Endothelial cell of umbilical vein (primary cell): ENCODE results near the gene KIF5C.

Experiments used
- FOS ChIP-seq: IDR thresholded peaks from 2 replicates; pipeline ENCODE4 v1.6.1; 2011; ENCODE audit warnings: mild to moderate bottlenecking, low read length, moderate library complexity, borderline replicate concordance; ENCODE audit not compliant: insufficient read depth
- GATA2 ChIP-seq: IDR thresholded peaks from 2 replicates; pipeline ENCODE4 v1.7.0; 2011; ENCODE audit warnings: low read depth, mild to moderate bottlenecking, moderate library complexity, mixed read lengths, low read length; ENCODE audit not compliant: insufficient read length, insufficient read depth
- POLR2A ChIP-seq: IDR thresholded peaks from 2 replicates; pipeline ENCODE4 v1.6.1; 2012; ENCODE audit warnings: low read depth, mild to moderate bottlenecking, control low read depth, low read length
- TF ChIP-seq, protein P1 (sequence below), 2 donors: IDR thresholded peaks; 1 replicate in 1 of 2; 2 replicates in 1 of 2; pipeline ENCODE4 v1.5.1; 2011; ENCODE audit warnings: low read length in 2 of 2, mild to moderate bottlenecking in 2 of 2, moderate library complexity in 2 of 2, control low read depth in 1 of 2, inconsistent platforms in 1 of 2, low read depth in 1 of 2; ENCODE audit not compliant: insufficient read depth in 1 of 2; ENCODE audit errors: extremely low read depth in 1 of 2

DNA sequence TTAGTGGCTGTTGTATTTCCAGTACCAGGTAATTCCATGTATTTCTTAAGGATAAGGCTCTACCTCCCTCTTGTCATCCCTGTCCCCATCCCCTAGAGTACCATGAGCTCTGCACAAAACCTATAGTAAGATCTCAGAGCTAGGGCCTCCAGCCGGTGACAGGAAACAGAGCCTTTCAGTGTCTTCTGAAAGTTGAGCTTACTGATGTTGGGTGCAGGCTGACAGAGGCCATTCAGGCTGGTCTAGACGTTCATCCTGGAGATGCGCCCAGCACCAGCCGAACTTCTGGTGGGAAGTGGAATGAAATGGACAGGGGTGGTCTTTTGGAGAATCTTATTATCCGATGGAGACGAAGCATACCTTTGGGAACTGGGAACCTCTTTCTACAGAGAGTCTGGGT lies 146.7 kb downstream of the KIF5C start:
- TF ChIP-seq, protein P1, sequence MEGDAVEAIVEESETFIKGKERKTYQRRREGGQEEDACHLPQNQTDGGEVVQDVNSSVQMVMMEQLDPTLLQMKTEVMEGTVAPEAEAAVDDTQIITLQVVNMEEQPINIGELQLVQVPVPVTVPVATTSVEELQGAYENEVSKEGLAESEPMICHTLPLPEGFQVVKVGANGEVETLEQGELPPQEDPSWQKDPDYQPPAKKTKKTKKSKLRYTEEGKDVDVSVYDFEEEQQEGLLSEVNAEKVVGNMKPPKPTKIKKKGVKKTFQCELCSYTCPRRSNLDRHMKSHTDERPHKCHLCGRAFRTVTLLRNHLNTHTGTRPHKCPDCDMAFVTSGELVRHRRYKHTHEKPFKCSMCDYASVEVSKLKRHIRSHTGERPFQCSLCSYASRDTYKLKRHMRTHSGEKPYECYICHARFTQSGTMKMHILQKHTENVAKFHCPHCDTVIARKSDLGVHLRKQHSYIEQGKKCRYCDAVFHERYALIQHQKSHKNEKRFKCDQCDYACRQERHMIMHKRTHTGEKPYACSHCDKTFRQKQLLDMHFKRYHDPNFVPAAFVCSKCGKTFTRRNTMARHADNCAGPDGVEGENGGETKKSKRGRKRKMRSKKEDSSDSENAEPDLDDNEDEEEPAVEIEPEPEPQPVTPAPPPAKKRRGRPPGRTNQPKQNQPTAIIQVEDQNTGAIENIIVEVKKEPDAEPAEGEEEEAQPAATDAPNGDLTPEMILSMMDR (IDR thresholded peaks at IDR 0.05; ENCODE audit: extremely low read depth in 1 of 2, insufficient read depth in 1 of 2, low read depth in 1 of 2, low read length in 2 of 2): no peak
- TF ChIP-seq POLR2A (no peak), GATA2 (no peak), FOS (no peak)
